Fibroblast of the aortic adventitia (primary cell): ENCODE measurements around the gene SETD9. TPM values are rescaled to one million over a fixed set of nuclear protein-coding genes. Genes with fewer than 3 reads are reported as not detected.

Experiments
- DNase-seq: peaks from one replicate; pipeline ENCODE4 v3.0.0-alpha.2; 2010; ENCODE audit warnings: low read depth
- H3K4me3 ChIP-seq: 2 replicates; pipeline ENCODE4 v1.5.1; 2011; ENCODE audit warnings: low read depth, mild to moderate bottlenecking, control low read depth, low read length, moderate library complexity
- CTCF ChIP-seq: IDR thresholded peaks from 2 replicates; pipeline ENCODE4 v1.5.1; 2011; ENCODE audit warnings: mild to moderate bottlenecking, low read length, control low read depth, inconsistent platforms; ENCODE audit not compliant: insufficient read depth
- total RNA-seq: library from RNA; depleted of rRNA; stranded (reverse); fragments of >200 nt; gene quantifications from 2 replicates; pipeline ENCODE4 v1.2.3, GENCODE V29; 2012; ENCODE audit warnings: low replicate concordance

Gene SETD9
- total RNA-seq, 1 donor = 10.6 TPM

GRCh38 chr5:56881571-56881970, 27.8 kb upstream of the SETD9 start:
- TF ChIP-seq CTCF = no peak
- no peak for DNase-seq
- H3K4me3 ChIP-seq = no peak overlapping the region

GRCh38 chr5:56893251-56893951, 16.0 kb upstream of the SETD9 start:
- DNase-seq = no peak
- no peak for TF ChIP-seq CTCF
- H3K4me3 ChIP-seq = no peak overlapping the region

GRCh38 chr5:56896763-56897162, 12.6 kb upstream of the SETD9 start:
- H3K4me3 ChIP-seq = no peak overlapping the region
- DNase-seq = peak; percentile 11
- no peak for TF ChIP-seq CTCF

GRCh38 chr5:56898213-56898612, 11.2 kb upstream of the SETD9 start:
- no peak overlapping the region for H3K4me3 ChIP-seq
- TF ChIP-seq CTCF = no peak
- DNase-seq = no peak

- no peak for TF ChIP-seq CTCF
- peak; percentile 38 for DNase-seq
- H3K4me3 ChIP-seq = no peak overlapping the region
Measured at GRCh38 chr5:56900395-56900794, 9.0 kb upstream of the SETD9 start.

GRCh38 chr5:56900858-56901578, 8.4 kb upstream of the SETD9 start:
- peak; percentile 65 for DNase-seq
- no peak overlapping the region for H3K4me3 ChIP-seq

More at GRCh38 chr5:56900858-56901578, 8.4 kb upstream of the SETD9 start:
- TF ChIP-seq CTCF = peak; percentile 71
